Amygdala (tissue), 56 donors: ENCODE results near the gene USP32.
"Not testable (repeated sequence)": the region's sequence is repeated elsewhere in the genome, so short reads cannot be mapped to it uniquely, and the experiment has no call there.

Experiments
- DNase-seq, 56 donors: peaks; one replicate each; lab custom pipeline; 2025; lab: John Stamatoyannopoulos, UW

The USP32 gene

DNA sequence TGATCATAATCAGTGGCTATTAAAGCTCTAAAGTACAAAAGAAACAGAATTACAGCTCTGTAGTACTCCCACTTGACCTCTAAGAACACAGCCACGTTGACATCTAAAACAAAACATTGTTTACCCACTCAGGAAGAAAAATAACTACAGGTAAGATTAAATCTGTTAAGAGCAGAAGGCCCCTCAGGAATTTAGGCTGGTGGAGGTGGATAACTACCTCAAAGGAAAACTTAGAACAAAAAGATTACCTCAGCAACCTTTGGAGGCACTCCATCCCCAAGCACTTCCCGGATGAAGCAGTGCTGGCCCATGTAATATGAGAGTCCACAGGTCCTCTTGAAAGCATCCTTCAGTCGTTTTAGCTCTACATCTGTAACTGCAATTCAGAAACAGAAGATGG, 46.7 kb downstream of the USP32 start:
- no peak for DNase-seq

GRCh38 chr17:60342492-60342891, 49.4 kb downstream of the USP32 start:
- DNase-seq = not testable (repeated sequence)

- DNase-seq = no peak
Measured at GRCh38 chr17:60335289-60335688, 56.6 kb downstream of the USP32 start.

DNA sequence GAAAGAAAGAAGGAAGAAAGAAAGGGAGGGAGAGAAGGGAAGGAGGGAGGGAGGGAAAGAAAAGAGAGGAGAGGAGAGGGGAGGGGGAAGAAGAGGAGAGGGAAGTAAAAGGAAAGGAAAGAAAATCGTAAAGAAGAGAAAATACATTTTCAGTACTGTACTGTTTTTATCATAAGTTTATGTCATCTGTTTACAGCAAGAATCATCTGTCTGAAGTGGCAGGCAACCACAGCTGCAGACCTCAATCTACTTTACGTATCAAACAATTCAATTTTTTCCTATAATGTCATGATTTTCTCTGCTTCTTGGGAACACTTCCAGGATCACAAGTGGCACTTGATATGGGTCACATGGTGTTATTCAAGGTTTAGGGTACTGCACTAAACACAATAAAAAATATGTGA, 58.3 kb downstream of the USP32 start:
- no peak for DNase-seq

DNA sequence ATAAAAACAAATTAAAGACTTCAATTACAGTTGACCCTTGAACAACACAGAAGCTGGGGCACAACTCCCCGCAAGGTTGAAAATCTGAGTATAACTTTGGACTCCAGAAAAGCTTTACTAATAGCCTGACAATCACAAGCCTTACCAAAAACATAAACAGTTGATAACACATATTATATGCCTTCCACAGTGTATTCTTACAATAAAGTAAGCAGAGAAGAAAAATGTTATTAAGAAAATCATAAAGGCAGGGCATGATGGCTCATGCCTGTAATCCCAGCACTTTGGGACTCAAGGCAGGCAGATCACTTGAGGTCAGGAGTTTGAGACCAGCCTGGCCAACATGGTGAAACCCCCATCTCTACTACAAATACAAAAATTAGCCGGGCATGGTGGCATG, 58.9 kb downstream of the USP32 start:
- not testable (repeated sequence) for DNase-seq

GRCh38 chr17:60332574-60332973, 59.4 kb downstream of the USP32 start:
- no peak for DNase-seq

DNA sequence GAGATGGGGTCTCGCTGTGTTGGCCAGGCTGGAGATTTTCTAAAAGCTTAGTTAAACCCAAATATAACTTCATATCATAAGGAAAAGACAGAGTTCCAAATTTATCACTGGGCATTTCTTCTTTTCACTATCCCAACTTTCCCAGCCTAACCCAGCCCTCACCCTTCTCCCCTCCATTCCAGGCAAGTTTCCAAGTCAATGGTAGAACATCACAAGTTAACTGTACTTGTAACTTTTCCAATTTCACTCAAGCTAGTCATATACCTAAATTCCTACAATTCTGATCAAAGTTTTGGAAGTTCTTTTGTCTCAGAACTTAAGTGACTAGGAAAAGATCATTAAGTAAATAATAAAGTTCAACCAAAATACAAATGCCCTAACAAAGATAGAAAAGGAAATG, 61.2 kb downstream of the USP32 start:
- DNase-seq = no peak

GRCh38 chr17:60328679-60329078, 63.3 kb downstream of the USP32 start:
- peak in 9 of 56 donors; percentile 4 to 25 (median 10) for DNase-seq

- DNase-seq = no peak
Measured at GRCh38 chr17:60327901-60328273, 64.0 kb downstream of the USP32 start.

- peak in 45 of 56 donors; percentile 9 to 88 (median 52) for DNase-seq
Measured at GRCh38 chr17:60327134-60327900, 64.6 kb downstream of the USP32 start.

DNA sequence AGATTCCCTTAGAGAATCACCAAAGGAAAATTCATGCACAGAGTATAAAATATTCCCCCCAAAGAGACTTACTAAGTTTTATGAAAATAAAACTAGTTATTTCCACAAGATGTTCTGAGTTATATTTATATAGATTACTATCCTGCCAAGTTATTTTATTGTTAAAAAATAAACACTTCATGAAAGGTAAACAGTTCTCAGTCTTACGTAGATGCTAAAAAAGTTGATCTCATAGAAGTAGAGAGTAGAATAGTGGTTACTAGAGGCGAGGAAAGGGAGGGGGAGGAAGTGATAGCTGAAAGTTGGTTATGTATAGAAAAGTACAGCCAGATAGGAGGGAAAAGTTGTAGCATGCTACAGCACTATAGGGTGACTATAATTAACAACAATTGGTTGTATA, 65.2 kb downstream of the USP32 start:
- no peak for DNase-seq

- no peak for DNase-seq
Measured at GRCh38 chr17:60325730-60326524, 66.0 kb downstream of the USP32 start.

GRCh38 chr17:60323754-60324153, 68.2 kb downstream of the USP32 start:
- DNase-seq = no peak

DNA sequence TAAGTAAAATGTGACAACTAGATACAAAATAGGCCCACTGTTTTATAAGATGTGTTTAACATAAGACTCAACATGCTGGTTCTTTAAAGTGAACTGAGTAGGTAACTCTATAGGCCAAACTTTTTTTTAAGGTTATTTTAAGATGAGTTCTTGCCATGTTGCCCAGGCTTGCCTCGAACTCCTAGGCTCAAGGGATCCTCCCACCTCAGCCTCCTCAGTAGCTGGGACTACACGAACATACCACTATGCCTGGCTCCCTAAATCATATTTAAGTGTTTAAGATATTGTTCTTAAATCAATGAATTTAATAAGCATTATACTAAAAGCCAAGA, 69.9 kb downstream of the USP32 start:
- no peak for DNase-seq

- no peak for DNase-seq
Measured at GRCh38 chr17:60321336-60322055, 70.4 kb downstream of the USP32 start.

- DNase-seq = no peak
Measured at GRCh38 chr17:60318830-60319229, 73.1 kb downstream of the USP32 start.

DNA sequence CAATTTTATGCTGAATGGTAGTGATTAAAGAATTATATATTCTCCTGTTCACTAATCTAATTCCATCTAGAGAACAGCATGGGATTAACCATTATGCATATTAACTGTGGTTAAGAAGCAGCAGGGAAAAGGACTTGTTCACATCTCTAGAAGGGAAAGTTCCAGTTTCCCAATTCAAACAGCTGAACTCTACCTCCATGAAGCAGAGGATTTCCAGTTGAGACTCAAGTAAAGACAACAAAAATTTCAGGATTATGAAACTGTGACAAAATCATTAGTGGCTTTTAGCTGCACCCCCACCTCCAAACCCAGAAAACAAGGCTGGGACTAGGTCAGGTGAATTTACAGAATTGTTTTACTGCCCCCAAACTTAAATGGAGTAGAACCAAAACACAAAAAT, 73.6 kb downstream of the USP32 start:
- no peak for DNase-seq

DNA sequence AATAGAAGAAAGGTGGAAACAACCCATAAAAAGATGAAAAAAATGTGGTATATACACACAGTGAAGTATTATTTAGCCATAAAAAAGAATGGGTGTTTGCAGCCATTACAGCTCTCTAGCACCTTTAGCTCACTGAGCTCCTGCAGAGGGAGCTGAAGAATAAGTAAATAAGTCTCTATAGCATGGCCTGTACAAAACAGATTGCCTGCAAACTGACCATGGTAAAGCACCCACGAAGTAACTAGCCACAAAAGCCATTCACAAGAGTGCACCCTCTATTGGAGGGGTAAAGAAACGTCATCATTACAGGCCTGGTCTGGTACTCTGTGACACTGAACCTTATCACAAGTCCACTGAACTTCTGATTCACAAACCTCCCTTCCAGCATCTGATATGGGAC, 76.3 kb downstream of the USP32 start:
- DNase-seq = no peak

GRCh38 chr17:60314900-60315299, 77.0 kb downstream of the USP32 start:
- not testable (repeated sequence) for DNase-seq

GRCh38 chr17:60314423-60314822, 77.5 kb downstream of the USP32 start:
- no peak for DNase-seq

GRCh38 chr17:60311936-60312335, 80.0 kb downstream of the USP32 start:
- no peak for DNase-seq
